Omental fat pad (tissue), 4 donors: ENCODE measurements around the gene FAM43B. TPM values are rescaled to one million over a fixed set of nuclear protein-coding genes. Genes with fewer than 3 reads are reported as not detected.

Experiments
- ATAC-seq: fragments of 150-250 bp; one replicate; pipeline ENCODE4 v1.9.1; 2016; ENCODE audit warnings: mild to moderate bottlenecking, moderate library complexity; ENCODE audit not compliant: low FRiP score
- DNase-seq: peaks from one replicate; pipeline ENCODE4 v3.0.0-alpha.2; 2019; ENCODE audit warnings: low spot score
- total RNA-seq, 4 donors: library from RNA; depleted of rRNA; stranded (reverse); fragments of >200 nt; gene quantifications; one replicate each; pipeline ENCODE4 v1.1.0, GENCODE V29; 2016
- TF ChIP-seq, protein P1 (sequence below), 3 donors: fragments of 450-650 bp; IDR thresholded peaks; one replicate each; pipeline ENCODE4 v1.5.1; 2016 to 2017; ENCODE audit warnings: antibody characterized with exemption in 3 of 3, mild to moderate bottlenecking in 3 of 3, moderate library complexity in 2 of 3

Gene FAM43B
- total RNA-seq, 4 donors from 2014 or later = 0.31 to 2.2 (median 0.70) TPM

DNA sequence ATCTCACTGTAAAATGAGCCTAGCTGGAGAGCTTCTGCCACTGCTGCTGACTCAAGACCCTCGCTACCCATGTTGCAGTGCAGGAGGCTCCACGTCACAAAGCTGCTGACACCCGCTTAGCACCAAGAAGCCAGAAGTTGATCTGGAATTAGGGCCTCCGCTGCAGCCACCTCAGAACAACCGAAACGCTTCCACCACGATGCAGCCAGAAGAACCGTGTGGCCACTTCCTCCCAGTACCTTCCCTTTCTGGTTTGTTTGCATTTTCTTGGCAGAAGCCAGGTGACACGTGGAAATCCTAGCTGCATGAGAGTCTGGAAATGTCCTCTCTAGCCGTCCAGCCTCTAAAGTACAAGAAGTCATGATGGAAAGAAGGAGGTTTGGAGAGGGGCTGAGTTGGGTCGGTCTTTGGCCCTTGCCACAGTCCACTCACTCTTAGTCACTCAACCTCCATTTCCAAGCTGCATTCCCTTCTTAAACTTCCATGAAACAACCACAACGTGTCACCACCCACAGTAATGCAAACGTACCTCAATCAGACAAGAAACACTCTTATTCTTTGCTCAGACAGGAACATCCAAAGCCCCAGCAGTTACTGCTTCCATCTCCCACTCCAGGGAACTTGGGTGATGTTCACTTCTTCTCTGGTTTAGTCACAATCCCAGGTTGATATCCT, 26.5 kb downstream of the FAM43B start:
- TF ChIP-seq, protein P1, sequence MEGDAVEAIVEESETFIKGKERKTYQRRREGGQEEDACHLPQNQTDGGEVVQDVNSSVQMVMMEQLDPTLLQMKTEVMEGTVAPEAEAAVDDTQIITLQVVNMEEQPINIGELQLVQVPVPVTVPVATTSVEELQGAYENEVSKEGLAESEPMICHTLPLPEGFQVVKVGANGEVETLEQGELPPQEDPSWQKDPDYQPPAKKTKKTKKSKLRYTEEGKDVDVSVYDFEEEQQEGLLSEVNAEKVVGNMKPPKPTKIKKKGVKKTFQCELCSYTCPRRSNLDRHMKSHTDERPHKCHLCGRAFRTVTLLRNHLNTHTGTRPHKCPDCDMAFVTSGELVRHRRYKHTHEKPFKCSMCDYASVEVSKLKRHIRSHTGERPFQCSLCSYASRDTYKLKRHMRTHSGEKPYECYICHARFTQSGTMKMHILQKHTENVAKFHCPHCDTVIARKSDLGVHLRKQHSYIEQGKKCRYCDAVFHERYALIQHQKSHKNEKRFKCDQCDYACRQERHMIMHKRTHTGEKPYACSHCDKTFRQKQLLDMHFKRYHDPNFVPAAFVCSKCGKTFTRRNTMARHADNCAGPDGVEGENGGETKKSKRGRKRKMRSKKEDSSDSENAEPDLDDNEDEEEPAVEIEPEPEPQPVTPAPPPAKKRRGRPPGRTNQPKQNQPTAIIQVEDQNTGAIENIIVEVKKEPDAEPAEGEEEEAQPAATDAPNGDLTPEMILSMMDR (IDR thresholded peaks at IDR 0.05) = no peak
- DNase-seq (no peak), ATAC-seq (no peak)

GRCh38 chr1:20584890-20585289, 32.5 kb downstream of the FAM43B start:
- ATAC-seq (no peak), DNase-seq (no peak)
- TF ChIP-seq, protein P1 (IDR thresholded peaks at IDR 0.05) = no peak

GRCh38 chr1:20586953-20587660, 34.7 kb downstream of the FAM43B start:
- ATAC-seq (no peak), DNase-seq (no peak)
- TF ChIP-seq, protein P1 (IDR thresholded peaks at IDR 0.05) = no peak

- ATAC-seq (no peak), DNase-seq (no peak)
- TF ChIP-seq, protein P1 (IDR thresholded peaks at IDR 0.05) = no peak
Measured at GRCh38 chr1:20587661-20588053, 35.3 kb downstream of the FAM43B start.

DNA sequence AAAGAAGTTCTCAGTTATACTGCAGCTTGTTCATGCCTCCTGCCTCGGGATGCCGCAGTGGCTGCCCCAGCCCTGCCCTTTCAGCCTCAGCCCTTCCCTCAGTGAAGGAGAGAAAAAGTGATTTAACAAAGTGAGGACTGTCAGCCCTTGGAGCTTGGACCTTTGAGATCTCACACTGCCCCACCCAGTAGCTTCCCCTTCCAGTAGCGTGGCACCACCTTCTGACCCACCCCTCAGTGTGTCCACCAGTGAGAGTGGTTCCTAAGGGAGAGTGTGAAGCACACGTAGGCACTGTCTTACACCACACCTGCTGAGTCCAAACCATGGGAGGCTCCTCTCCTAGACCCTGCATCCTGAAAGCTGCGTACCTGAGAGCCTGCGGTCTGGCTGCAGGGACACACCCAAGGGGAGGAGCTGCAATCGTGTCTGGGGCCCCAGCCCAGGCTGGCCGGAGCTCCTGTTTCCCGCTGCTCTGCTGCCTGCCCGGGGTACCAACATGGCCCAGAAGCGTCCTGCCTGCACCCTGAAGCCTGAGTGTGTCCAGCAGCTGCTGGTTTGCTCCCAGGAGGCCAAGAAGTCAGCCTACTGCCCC, 36.4 kb downstream of the FAM43B start, which contains the start of gene CDA:
Gene CDA (plus strand): TSS at position 464 of the 592 bp plus-strand sequence. CDS start 33 bp downstream, at position 497.
- TF ChIP-seq, protein P1 (IDR thresholded peaks at IDR 0.05) = no peak
- no peak for ATAC-seq
- no peak for DNase-seq

GRCh38 chr1:20589331-20590278, 37.2 kb downstream of the FAM43B start:
- DNase-seq (no peak), ATAC-seq (peak; percentile 71)
- TF ChIP-seq, protein P1 (IDR thresholded peaks at IDR 0.05) = no peak
